NCI-H1048 (cell line): ENCODE measurements around the gene LIAS.
"Not testable (repeated sequence)": the region's sequence is repeated elsewhere in the genome, so short reads cannot be mapped to it uniquely, and the experiment has no call there.

Experiments
- DNase-seq: peaks from one replicate; lab custom pipeline; 2025; lab: John Stamatoyannopoulos, UW

LIAS gene

GRCh38 chr4:39497909-39498726, 39.3 kb downstream of the LIAS start:
- no peak for DNase-seq

GRCh38 chr4:39498727-39499020, 39.8 kb downstream of the LIAS start:
- DNase-seq = no peak

- DNase-seq = no peak
These were observed 43.3 kb downstream of the LIAS start for GRCh38 chr4:39502019-39502663.

- not testable (repeated sequence) for DNase-seq
These were observed 43.8 kb downstream of the LIAS start for GRCh38 chr4:39502664-39503035.

- no peak for DNase-seq
These were observed 45.7 kb downstream of the LIAS start for GRCh38 chr4:39504538-39504937.

- DNase-seq = no peak
These were observed 46.7 kb downstream of the LIAS start for GRCh38 chr4:39505581-39505980.

- no peak for DNase-seq
These were observed 51.6 kb downstream of the LIAS start for GRCh38 chr4:39510348-39510929.

GRCh38 chr4:39514266-39514665, 55.4 kb downstream of the LIAS start:
- not testable (repeated sequence) for DNase-seq

GRCh38 chr4:39514888-39515401, 56.1 kb downstream of the LIAS start:
- DNase-seq = no peak

GRCh38 chr4:39515669-39516401, 57.0 kb downstream of the LIAS start:
- not testable (repeated sequence) for DNase-seq

- DNase-seq = no peak
These were observed 57.6 kb downstream of the LIAS start for GRCh38 chr4:39516407-39516966.

GRCh38 chr4:39518484-39518883, 59.6 kb downstream of the LIAS start:
- DNase-seq = no peak

- no peak for DNase-seq
These were observed 62.5 kb downstream of the LIAS start for GRCh38 chr4:39521253-39521919.

GRCh38 chr4:39522068-39522467, 63.2 kb downstream of the LIAS start:
- no peak for DNase-seq

- no peak for DNase-seq
These were observed 65.5 kb downstream of the LIAS start for GRCh38 chr4:39524161-39524957.

- no peak for DNase-seq
These were observed 67.2 kb downstream of the LIAS start for GRCh38 chr4:39525822-39526690.

- DNase-seq = no peak
These were observed 68.0 kb downstream of the LIAS start for GRCh38 chr4:39526765-39527295.

GRCh38 chr4:39527296-39528060, 68.6 kb downstream of the LIAS start, which contains the start of gene UGDH:
Gene UGDH (minus strand): TSS chr4:39527439. CDS start chr4:39521512, 5,927 bp downstream.
- peak; percentile 94 for DNase-seq

GRCh38 chr4:39528061-39528465, 69.2 kb downstream of the LIAS start:
- DNase-seq = no peak
